HepG2 (cell line): ENCODE measurements around the gene MFN2.

ENCODE experiments used
- FOSL1 ChIP-seq: sonication (generic); formaldehyde crosslinking; IDR thresholded peaks from 2 replicates; pipeline ENCODE4 v1.9.0; 2021; ENCODE audit warnings: missing genetic modification reagents, borderline replicate concordance
- HNRNPK ChIP-seq: fragments of 200-400 bp; formaldehyde crosslinking; IDR thresholded peaks from 2 replicates; pipeline ENCODE4 v1.6.1; 2018; ENCODE audit warnings: low read length, low read depth, moderate library complexity, mild to moderate bottlenecking; ENCODE audit not compliant: poor library complexity, severe bottlenecking
- KDM5A ChIP-seq: fragments of 200-600 bp; sonication (generic); IDR thresholded peaks from 2 replicates; pipeline ENCODE4 v1.7.0; 2018; ENCODE audit warnings: antibody characterized with exemption, mild to moderate bottlenecking, low read length, borderline replicate concordance
- ZNF839 ChIP-seq: sonication (generic); formaldehyde crosslinking; IDR thresholded peaks from 2 replicates; pipeline ENCODE4 v1.4.0; 2020; ENCODE audit warnings: missing genetic modification reagents, mild to moderate bottlenecking, borderline replicate concordance
- TF ChIP-seq, protein P1 (sequence below): sonication (generic); formaldehyde crosslinking; IDR thresholded peaks from 2 replicates; pipeline ENCODE4 v1.5.0; 2020; ENCODE audit warnings: mild to moderate bottlenecking, missing genetic modification reagents, moderate library complexity
- TF ChIP-seq, protein P2 (sequence below): sonication (generic); formaldehyde crosslinking; IDR thresholded peaks from 2 replicates; pipeline ENCODE4 v1.5.0; 2020; ENCODE audit warnings: missing genetic modification reagents
- TF ChIP-seq, protein P3 (sequence below): sonication (generic); formaldehyde crosslinking; IDR thresholded peaks from 2 replicates; pipeline ENCODE4 v1.4.0; 2020; ENCODE audit warnings: missing genetic modification reagents

DNA sequence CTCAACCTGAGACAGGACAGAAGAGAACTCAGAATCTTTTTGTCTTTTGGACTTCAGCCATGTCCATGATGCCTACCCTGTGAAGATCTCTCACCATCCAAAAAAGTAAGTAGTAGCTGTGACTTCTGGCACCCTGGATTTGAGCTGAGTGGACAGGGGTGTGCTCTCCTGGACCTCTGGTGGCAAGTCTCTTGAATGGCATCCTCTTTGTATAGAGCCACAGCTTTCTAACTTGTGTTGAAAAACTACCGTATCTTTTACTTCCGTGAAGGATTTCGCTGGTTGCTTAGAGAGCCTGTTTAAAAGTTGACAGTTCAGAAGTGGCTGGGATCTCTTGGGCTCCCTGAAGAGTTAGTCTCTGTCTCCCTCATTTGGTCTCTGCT, 1.8 kb downstream of the MFN2 start:
- TF ChIP-seq KDM5A = no peak
- TF ChIP-seq, protein P1, sequence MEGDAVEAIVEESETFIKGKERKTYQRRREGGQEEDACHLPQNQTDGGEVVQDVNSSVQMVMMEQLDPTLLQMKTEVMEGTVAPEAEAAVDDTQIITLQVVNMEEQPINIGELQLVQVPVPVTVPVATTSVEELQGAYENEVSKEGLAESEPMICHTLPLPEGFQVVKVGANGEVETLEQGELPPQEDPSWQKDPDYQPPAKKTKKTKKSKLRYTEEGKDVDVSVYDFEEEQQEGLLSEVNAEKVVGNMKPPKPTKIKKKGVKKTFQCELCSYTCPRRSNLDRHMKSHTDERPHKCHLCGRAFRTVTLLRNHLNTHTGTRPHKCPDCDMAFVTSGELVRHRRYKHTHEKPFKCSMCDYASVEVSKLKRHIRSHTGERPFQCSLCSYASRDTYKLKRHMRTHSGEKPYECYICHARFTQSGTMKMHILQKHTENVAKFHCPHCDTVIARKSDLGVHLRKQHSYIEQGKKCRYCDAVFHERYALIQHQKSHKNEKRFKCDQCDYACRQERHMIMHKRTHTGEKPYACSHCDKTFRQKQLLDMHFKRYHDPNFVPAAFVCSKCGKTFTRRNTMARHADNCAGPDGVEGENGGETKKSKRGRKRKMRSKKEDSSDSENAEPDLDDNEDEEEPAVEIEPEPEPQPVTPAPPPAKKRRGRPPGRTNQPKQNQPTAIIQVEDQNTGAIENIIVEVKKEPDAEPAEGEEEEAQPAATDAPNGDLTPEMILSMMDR = 0 out of 2 replicates have a peak, but pooled peaks have one; percentile 7
- no peak for TF ChIP-seq HNRNPK
- TF ChIP-seq, protein P2, sequence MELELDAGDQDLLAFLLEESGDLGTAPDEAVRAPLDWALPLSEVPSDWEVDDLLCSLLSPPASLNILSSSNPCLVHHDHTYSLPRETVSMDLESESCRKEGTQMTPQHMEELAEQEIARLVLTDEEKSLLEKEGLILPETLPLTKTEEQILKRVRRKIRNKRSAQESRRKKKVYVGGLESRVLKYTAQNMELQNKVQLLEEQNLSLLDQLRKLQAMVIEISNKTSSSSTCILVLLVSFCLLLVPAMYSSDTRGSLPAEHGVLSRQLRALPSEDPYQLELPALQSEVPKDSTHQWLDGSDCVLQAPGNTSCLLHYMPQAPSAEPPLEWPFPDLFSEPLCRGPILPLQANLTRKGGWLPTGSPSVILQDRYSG (CRISPR knock-in tag) = no peak
- TF ChIP-seq FOSL1 (CRISPR knock-in tag) = no peak
- TF ChIP-seq, protein P3, sequence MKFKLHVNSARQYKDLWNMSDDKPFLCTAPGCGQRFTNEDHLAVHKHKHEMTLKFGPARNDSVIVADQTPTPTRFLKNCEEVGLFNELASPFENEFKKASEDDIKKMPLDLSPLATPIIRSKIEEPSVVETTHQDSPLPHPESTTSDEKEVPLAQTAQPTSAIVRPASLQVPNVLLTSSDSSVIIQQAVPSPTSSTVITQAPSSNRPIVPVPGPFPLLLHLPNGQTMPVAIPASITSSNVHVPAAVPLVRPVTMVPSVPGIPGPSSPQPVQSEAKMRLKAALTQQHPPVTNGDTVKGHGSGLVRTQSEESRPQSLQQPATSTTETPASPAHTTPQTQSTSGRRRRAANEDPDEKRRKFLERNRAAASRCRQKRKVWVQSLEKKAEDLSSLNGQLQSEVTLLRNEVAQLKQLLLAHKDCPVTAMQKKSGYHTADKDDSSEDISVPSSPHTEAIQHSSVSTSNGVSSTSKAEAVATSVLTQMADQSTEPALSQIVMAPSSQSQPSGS (CRISPR knock-in tag) = no peak
- no peak for TF ChIP-seq ZNF839
